DOHH2 (cell line): ENCODE results near the gene TMEM235.

Experiments
- CTCF ChIP-seq: fragments of 200-600 bp; sonication (generic); IDR thresholded peaks from one replicate; pipeline ENCODE4 v1.5.1; 2014; ENCODE audit warnings: antibody characterized with exemption, mild to moderate bottlenecking, low read depth, low read length; ENCODE audit not compliant: poor library complexity, severe bottlenecking
- EZH2phosphoT487 ChIP-seq: fragments of 200-600 bp; sonication (generic); IDR thresholded peaks from 2 replicates; pipeline ENCODE4 v1.6.1; 2017; ENCODE audit warnings: borderline replicate concordance, mild to moderate bottlenecking, antibody characterized with exemption, low read length, moderate library complexity, mixed read lengths

GRCh38 chr17:78249818-78250806 lies 18.7 kb downstream of the TMEM235 start:
- TF ChIP-seq EZH2phosphoT487 (no peak), CTCF (no peak)
